Naive thymus-derived CD8-positive, alpha-beta T cell (primary cell): Measurements from ENCODE around the gene TMEM231. TPM values are rescaled to one million over a fixed set of nuclear protein-coding genes. Genes with fewer than 3 reads are reported as not detected.

Experiments used
- ATAC-seq, 2 donors: fragments of 150-1000 bp; cut with Tn5 transposase in 1 of 2; sonication (Bioruptor Pico), chemical (Tn5 transposase) in 1 of 2; 1 replicate in 1 of 2; 2 replicates in 1 of 2; pipeline ENCODE4 v1.10.0; 2021; ENCODE audit warnings: mild to moderate bottlenecking in 2 of 2, moderate library complexity in 2 of 2
- POLR2A ChIA-PET: fragments of 350-600 bp; sonication (Branson Sonifier 250); formaldehyde crosslinking; loops from one replicate; lab custom pipeline; 2021; ENCODE audit warnings: antibody characterized with exemption; lab: Charles Lee
- DNase-seq, 10 donors: peaks; one replicate each; pipeline versions ENCODE4 v3.0.0 to v3.0.0-alpha.2; 2020 to 2022
- H3K27ac Mint-ChIP-seq, 10 donors: one replicate each; pipeline ENCODE4 v1.8.0; 2020 to 2022; ENCODE audit warnings: mild to moderate bottlenecking in 10 of 10, mixed read lengths in 10 of 10, moderate library complexity in 4 of 10, inconsistent platforms in 1 of 10
- H3K27me3 Mint-ChIP-seq, 5 donors: one replicate each; pipeline ENCODE4 v1.8.0; 2021 to 2022; ENCODE audit warnings: mixed read lengths in 5 of 5
- H3K36me3 Mint-ChIP-seq, 3 donors: one replicate each; pipeline ENCODE4 v1.8.0; 2020 to 2022; ENCODE audit warnings: mixed read lengths in 3 of 3, mild to moderate bottlenecking in 2 of 3, inconsistent platforms in 1 of 3
- H3K4me1 Mint-ChIP-seq, 4 donors: one replicate each; pipeline ENCODE4 v1.8.0; 2021 to 2022; ENCODE audit warnings: mixed read lengths in 4 of 4
- H3K4me3 Mint-ChIP-seq, 10 donors: one replicate each; pipeline ENCODE4 v1.8.0; 2020 to 2022; ENCODE audit warnings: mild to moderate bottlenecking in 10 of 10, mixed read lengths in 10 of 10, moderate library complexity in 6 of 10, inconsistent platforms in 1 of 10
- H3K9me3 Mint-ChIP-seq, 9 donors: one replicate each; pipeline ENCODE4 v1.8.0; 2020 to 2022; ENCODE audit warnings: mixed read lengths in 9 of 9, mild to moderate bottlenecking in 3 of 9, inconsistent platforms in 1 of 9, moderate library complexity in 1 of 9
- polyA plus RNA-seq, 3 donors: library from polyadenylated mRNA; unstranded; fragments of 300-500 nt; fragmentation: Illumina TruSeq; gene quantifications; one replicate each; pipeline ENCODE4 v1.2.3, GENCODE V29; 2021
- total RNA-seq, 8 experiments: library from RNA in 2 of 8; stranded (reverse) in 2 of 8; gene quantifications; one replicate each; pipeline ENCODE4 v1.2.3 and lab custom pipeline; 2021 to 2026

The TMEM231 gene
- total and polyA plus RNA-seq, 5 experiments from 2014 or later = 0.95 to 2.9 (median 1.4) TPM

DNA sequence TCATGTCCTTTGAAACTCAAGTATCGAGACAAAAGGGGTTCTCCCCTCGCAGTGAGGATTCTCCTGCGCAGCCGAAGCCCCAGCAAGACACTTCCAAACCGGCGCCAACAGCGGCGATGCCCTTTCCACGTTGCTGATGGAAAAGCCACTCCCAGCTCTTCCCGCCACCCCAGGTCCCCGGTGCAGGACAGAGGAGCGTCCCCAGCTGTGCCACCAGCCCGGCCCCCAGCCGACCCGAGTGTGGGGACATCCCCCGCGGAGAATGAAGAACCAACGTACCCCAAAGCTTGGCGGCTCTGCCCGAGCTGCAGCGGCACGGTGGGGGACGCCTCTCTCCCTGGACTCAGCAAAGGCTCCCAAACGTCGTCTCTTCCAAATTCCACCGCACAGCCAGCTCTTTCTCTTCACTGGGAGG is 61.4 kb downstream of the TMEM231 start:
- DNase-seq (no peak), ATAC-seq (peak; percentile 33 to 47)
- POLR2A ChIA-PET = interaction anchor here (0.7 kb wide), 1 partner anchor 78 kb away, joined by 3 read pairs; no protein-coding TSS in a partner anchor
- H3K36me3 Mint-ChIP-seq = peaks cover 0 to 2% (median 0%) of the 10 kb centered on the region in 3 donors
- H3K27ac Mint-ChIP-seq = peak overlapping the region in 1 of 10 donors; percentile 64
- no peaks in the 10 kb centered on the region for H3K9me3 Mint-ChIP-seq
- peak overlapping the region; percentile 61 to 85 (median 74) for H3K4me3 Mint-ChIP-seq
- H3K27me3 Mint-ChIP-seq = peaks cover 10 to 43% (median 12%) of the 10 kb centered on the region in 5 donors
- peaks cover 7 to 10% (median 8%) of the 10 kb centered on the region in 4 donors for H3K4me1 Mint-ChIP-seq

DNA sequence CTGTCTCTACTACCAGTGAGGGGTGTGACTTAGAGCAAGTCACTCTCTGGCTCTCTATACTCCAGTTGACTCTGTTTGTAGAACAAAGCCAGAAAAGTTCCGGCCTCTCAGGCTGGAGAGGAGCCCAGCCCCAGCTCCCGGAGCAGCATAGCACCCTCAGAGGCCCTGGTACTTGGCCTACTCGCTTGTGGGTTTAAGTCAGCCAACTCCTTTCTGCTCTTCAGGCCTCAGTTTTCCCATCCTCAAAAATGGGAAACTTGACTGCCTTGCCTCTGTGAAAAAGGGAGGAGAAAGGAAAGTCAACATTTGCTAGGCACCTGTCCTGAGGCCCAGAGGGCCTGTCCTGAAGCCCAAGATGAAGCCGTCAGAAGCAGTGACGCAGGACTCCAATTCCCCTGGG is 61.9 kb downstream of the TMEM231 start:
- Mint-ChIP-seq H3K27ac (no peak overlapping the region), H3K9me3 (no peaks in the 10 kb centered on the region), H3K4me3 (peak overlapping the region in 8 of 10 donors; percentile 64 to 85 (median 76)), H3K36me3 (peaks cover 0 to 2% (median 0%) of the 10 kb centered on the region in 3 donors), H3K4me1 (peaks cover 7 to 10% (median 8%) of the 10 kb centered on the region in 4 donors), H3K27me3 (peaks cover 10 to 45% (median 12%) of the 10 kb centered on the region in 5 donors)
- DNase-seq (no peak), ATAC-seq (no peak)
- POLR2A ChIA-PET = no interaction called here

- H3K27me3 Mint-ChIP-seq = peaks cover 10 to 48% (median 24%) of the 10 kb centered on the region in 5 donors
- H3K4me1 Mint-ChIP-seq = peaks cover 7 to 10% (median 8%) of the 10 kb centered on the region in 4 donors
- DNase-seq (no peak), ATAC-seq (no peak)
- H3K36me3 Mint-ChIP-seq = peaks cover 0 to 2% (median 0%) of the 10 kb centered on the region in 3 donors
- peak overlapping the region in 1 of 10 donors; percentile 18 for H3K27ac Mint-ChIP-seq
- H3K4me3 Mint-ChIP-seq = no peak overlapping the region
- POLR2A ChIA-PET = no interaction called here
- no peaks in the 10 kb centered on the region for H3K9me3 Mint-ChIP-seq
These were observed 64.2 kb downstream of the TMEM231 start for GRCh38 chr16:75491876-75492275.

DNA sequence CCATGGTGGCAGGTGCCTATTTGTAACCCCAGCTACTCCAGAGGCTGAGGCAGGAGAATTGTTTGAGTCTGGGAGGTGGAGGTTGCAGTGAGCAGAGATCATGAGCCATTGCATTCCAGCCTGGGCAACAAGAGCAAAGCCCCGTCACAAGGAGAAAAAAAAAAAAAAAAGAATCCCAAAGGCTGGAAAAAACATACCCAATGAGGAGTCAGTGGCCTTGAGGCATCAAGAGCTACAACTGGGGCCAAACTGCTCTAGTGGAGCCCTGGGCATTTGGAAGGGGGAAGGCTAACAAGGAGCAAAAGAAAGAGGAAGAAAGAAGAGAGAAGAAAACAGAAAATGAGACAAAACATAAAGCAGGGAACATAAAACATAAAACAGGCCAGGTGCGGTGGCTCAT is 67.7 kb downstream of the TMEM231 start:
- H3K4me3 Mint-ChIP-seq = no peak overlapping the region
- ATAC-seq (no peak), DNase-seq (no peak)
- H3K27ac Mint-ChIP-seq = peak overlapping the region in 1 of 10 donors; percentile 18
- peaks cover 0 to 10% (median 0%) of the 10 kb centered on the region in 4 donors for H3K4me1 Mint-ChIP-seq
- H3K9me3 Mint-ChIP-seq = no peaks in the 10 kb centered on the region
- peaks cover 2 to 31% (median 16%) of the 10 kb centered on the region in 5 donors for H3K27me3 Mint-ChIP-seq
- POLR2A ChIA-PET = no interaction called here
- H3K36me3 Mint-ChIP-seq = peaks cover 0 to 2% (median 0%) of the 10 kb centered on the region in 3 donors

Other genes with a start within 250 kb of the TMEM231 start
- 10 to 100 TPM; 34.9 to 39.0 TPM for gene CFDP1, start 122.7 kb downstream of the TMEM231 start, total RNA-seq
- 10 to 100 TPM; 34.3 to 36.8 (median 34.5) TPM for gene CFDP1, start 122.7 kb downstream of the TMEM231 start, polyA plus RNA-seq
- gene TMEM170A, start 91.6 kb downstream of the TMEM231 start, total RNA-seq = 10 to 100 TPM; 42.3 to 53.2 TPM
- gene TMEM170A, start 91.6 kb downstream of the TMEM231 start, polyA plus RNA-seq = 10 to 100 TPM; 32.8 to 45.1 (median 33.8) TPM
- gene CHST6, start 60.8 kb downstream of the TMEM231 start, total RNA-seq = not detected
- gene CHST6, start 60.8 kb downstream of the TMEM231 start, polyA plus RNA-seq = not detected
- gene CHST5, start 20.1 kb downstream of the TMEM231 start, total RNA-seq = not detected
- not detected for gene CHST5, start 20.1 kb downstream of the TMEM231 start, polyA plus RNA-seq
- gene GABARAPL2, start 10.1 kb upstream of the TMEM231 start, total RNA-seq = 10 to 100 TPM; 76.5 to 84.6 TPM
- 100 to 1,000 TPM; 226 to 291 (median 250) TPM for gene GABARAPL2, start 10.1 kb upstream of the TMEM231 start, polyA plus RNA-seq
- gene ADAT1, start 67.0 kb upstream of the TMEM231 start, total RNA-seq = 10 to 100 TPM; 66.6 to 69.6 TPM
- 10 to 100 TPM; 35.0 to 41.5 (median 39.8) TPM for gene ADAT1, start 67.0 kb upstream of the TMEM231 start, polyA plus RNA-seq
- 100 to 1,000 TPM; 140 to 142 TPM for gene KARS1, start 91.4 kb upstream of the TMEM231 start, total RNA-seq
- gene KARS1, start 91.4 kb upstream of the TMEM231 start, polyA plus RNA-seq = 100 to 1,000 TPM; 194 to 214 (median 209) TPM
- gene TERF2IP, start 91.5 kb upstream of the TMEM231 start, total RNA-seq = 10 to 100 TPM; 89.8 to 92.1 TPM
- gene TERF2IP, start 91.5 kb upstream of the TMEM231 start, polyA plus RNA-seq = 100 to 1,000 TPM in 2 of 3 donors, 10 to 100 TPM in 1; 96.4 to 137 (median 125) TPM
- gene CPHXL2, start 120.8 kb upstream of the TMEM231 start, total RNA-seq = not detected
- gene CPHXL2, start 120.8 kb upstream of the TMEM231 start, polyA plus RNA-seq = not detected
- not detected for gene DUXB, start 145.2 kb upstream of the TMEM231 start, total RNA-seq
- not detected for gene DUXB, start 145.2 kb upstream of the TMEM231 start, polyA plus RNA-seq
- not detected for gene CPHXL, start 170.2 kb upstream of the TMEM231 start, total RNA-seq
- gene CPHXL, start 170.2 kb upstream of the TMEM231 start, polyA plus RNA-seq = not detected